ENCODE measurements around the gene NOXA1. TPM values are rescaled to one million over a fixed set of nuclear protein-coding genes. Genes with fewer than 3 reads are reported as not detected.

The NOXA1 gene
- total and polyA plus RNA-seq, 9 of the 15 experiments (the other 6 are each of a cell fraction or from before 2014, with no cell fraction given) = 0.07 to 1.2 (median 0.20) TPM; not detected in 4

DNA sequence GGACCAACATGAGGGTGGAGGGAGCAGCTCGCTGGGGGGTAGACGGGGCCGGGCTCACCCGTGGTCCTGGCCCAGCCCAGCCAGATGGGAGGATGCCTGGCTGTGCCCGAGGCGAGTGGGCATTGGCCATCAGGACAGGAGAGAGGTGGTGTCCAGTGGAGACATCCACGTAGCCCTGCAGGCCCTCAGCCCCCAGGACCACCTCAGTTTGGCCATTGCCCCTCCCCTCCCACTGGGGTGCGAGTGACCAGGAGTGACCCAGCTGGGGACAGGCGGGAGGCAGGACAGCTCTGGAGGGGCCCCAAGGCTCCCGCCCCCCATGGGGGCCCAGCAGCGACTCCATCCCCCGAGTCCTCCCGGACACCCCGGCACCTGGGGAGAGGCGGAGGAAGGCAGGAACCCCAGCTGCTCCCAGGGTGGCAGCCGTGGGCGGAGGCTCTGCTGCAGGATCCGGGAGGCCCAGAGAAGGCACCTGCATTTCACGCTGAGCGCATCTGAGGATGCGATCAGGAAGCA, 8.3 kb downstream of the NOXA1 start:
- Histone ChIP-seq H3K4me3 (no peak overlapping the region), H3K9me3 (replicated peaks; ENCODE audit: control insufficient read depth, insufficient read depth, low read depth, low read length) (no peaks in the 10 kb centered on the region), H3K9me1 (ENCODE audit: control insufficient read depth, insufficient read depth, low read length) (no peaks in the 10 kb centered on the region), H4K20me1 (replicated peaks; ENCODE audit: control insufficient read depth, insufficient read depth, low read length) (no peaks in the 10 kb centered on the region), H3K9ac (ENCODE audit: insufficient read depth in 1 of 2, low read depth in 2 of 2, low read length in 2 of 2) (peak overlapping the region in 1 of 2 experiments; percentile 64; a peak in 2 of 4 replicates), H3K79me2 (ENCODE audit: control insufficient read depth, insufficient read depth, low read length) (no peaks in the 10 kb centered on the region), H3K27ac (ENCODE audit: extremely low read depth, low read depth, low read length) (no peak overlapping the region), H3K36me3 (ENCODE audit: control insufficient read depth, insufficient read depth, low read length) (no peaks in the 10 kb centered on the region), H3K4me1 (replicated peaks in 1 of 2; ENCODE audit: control insufficient read depth in 2 of 2, insufficient read depth in 2 of 2, low read length in 2 of 2) (peaks cover 13 to 84% of the 10 kb centered on the region in 2 experiments; a peak in 4 of 5 replicates), H2AFZ (ENCODE audit: low read depth, low read length) (no peak overlapping the region), H3K27me3 (ENCODE audit: control insufficient read depth in 2 of 2, insufficient read depth in 2 of 2, low read length in 2 of 2) (no peaks in the 10 kb centered on the region), H3K4me2 (ENCODE audit: insufficient read depth, low read length) (no peak overlapping the region)
- no TSS peak for BruUV-seq (replicated peaks)
- POLR2A ChIA-PET = interaction anchor here (1.0 to 1.2 kb wide), 2 partner anchors 10 to 110 kb away, joined by 3 read pairs; partner anchors contain the start of gene ENTPD8
- DNase-seq (ENCODE audit: extremely low read depth in 1 of 4, low spot score in 3 of 4) (no peak), FAIRE-seq (no peak), ATAC-seq (no peak)
- in situ Hi-C loops (cut with MboI) (no loop called here), intact Hi-C loops (cut with micrococcal nuclease) (no loop called here)
- TF ChIP-seq EGR1 (conservative IDR thresholded peaks at IDR 0.05) (0 out of 2 replicates have a peak, but pooled peaks have one; percentile 17), MAFK (IDR thresholded peaks at IDR 0.05; ENCODE audit: low read length) (no peak), POLR2G (IDR thresholded peaks at IDR 0.05; ENCODE audit: low read depth, low read length) (peak; percentile 60)
- whole genome bisulfite sequencing (ENCODE audit: insufficient coverage, low coverage, missing lambda C conversion rate) = 36% methylated on average over 17 of the region's 21 CpGs
- CTCF ChIA-PET (ENCODE audit: low intra/inter-chr PET ratio) = no interaction called here

DNA sequence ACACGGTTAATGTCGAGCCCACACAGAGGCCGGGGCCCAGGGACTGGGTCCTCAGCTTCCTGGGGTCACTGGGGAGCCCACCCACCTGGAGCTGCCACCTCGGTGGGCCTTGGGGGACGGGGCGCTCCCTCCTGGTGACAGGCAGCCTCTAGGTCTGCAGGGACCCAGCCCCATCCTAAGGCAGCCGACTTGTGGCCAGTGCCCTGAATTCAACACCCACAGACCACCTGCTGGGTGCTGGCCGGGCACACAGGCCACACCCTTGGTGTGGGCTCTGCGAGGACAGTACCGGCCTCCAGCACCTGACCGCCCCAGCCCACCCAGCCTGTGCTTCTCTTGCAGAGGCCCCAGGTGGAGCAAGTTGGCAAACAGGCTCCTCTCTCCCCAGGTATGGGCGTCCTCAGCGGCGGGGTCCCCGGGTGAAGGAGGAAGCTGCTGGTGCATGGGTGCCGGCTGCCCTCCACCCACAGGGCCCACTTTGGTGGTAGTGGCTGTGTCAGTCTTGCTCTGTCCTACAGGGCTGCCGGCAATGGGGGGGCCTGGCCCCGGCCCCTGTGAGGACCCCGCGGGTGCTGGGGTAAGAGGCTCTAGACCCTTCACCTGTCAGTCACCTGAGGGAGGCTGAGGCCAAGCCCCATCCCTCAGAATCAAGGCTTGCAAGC, 9.6 kb downstream of the NOXA1 start:
- DNase-seq (ENCODE audit: extremely low read depth in 1 of 4, low spot score in 3 of 4) = no peak
- POLR2A ChIA-PET = interaction anchor here (0.6 to 1.1 kb wide), 4 partner anchors 15 to 253 kb away, joined by 3 to 6 read pairs (median 4); no protein-coding TSS in a partner anchor
- no TSS peak for BruUV-seq (replicated peaks)
- CTCF ChIA-PET (ENCODE audit: low intra/inter-chr PET ratio) = no interaction called here
- H3K4me3 ChIP-seq = no peak overlapping the region
- H3K4me1 ChIP-seq (replicated peaks in 1 of 2; ENCODE audit: control insufficient read depth in 2 of 2, insufficient read depth in 2 of 2, low read length in 2 of 2) = peaks cover 14 to 92% of the 10 kb centered on the region in 2 experiments; a peak in 4 of 5 replicates
- H4K20me1 ChIP-seq (replicated peaks; ENCODE audit: control insufficient read depth, insufficient read depth, low read length) = no peaks in the 10 kb centered on the region
- 66% methylated on average over 10 of the region's 20 CpGs for WGBS (ENCODE audit: insufficient coverage, low coverage, missing lambda C conversion rate)
- in situ Hi-C loops (cut with MboI) (no loop called here), intact Hi-C loops (cut with micrococcal nuclease) (no loop called here)
- FAIRE-seq = no peak
- H3K36me3 ChIP-seq (ENCODE audit: control insufficient read depth, insufficient read depth, low read length) = no peaks in the 10 kb centered on the region
- H3K4me2 ChIP-seq (ENCODE audit: insufficient read depth, low read length) = no peak overlapping the region
- H3K9me1 ChIP-seq (ENCODE audit: control insufficient read depth, insufficient read depth, low read length) = no peaks in the 10 kb centered on the region
- H3K79me2 ChIP-seq (ENCODE audit: control insufficient read depth, insufficient read depth, low read length) = no peaks in the 10 kb centered on the region
- no peaks in the 10 kb centered on the region for H3K27me3 ChIP-seq (ENCODE audit: control insufficient read depth in 2 of 2, insufficient read depth in 2 of 2, low read length in 2 of 2)
- no peak for ATAC-seq
- no peak overlapping the region for H3K27ac ChIP-seq (ENCODE audit: extremely low read depth, low read depth, low read length)
- peak overlapping the region; percentile 17; the same call in 1 of the 2 replicates for H2AFZ ChIP-seq (ENCODE audit: low read depth, low read length)
- no peaks in the 10 kb centered on the region for H3K9me3 ChIP-seq (replicated peaks; ENCODE audit: control insufficient read depth, insufficient read depth, low read depth, low read length)
- H3K9ac ChIP-seq (ENCODE audit: insufficient read depth in 1 of 2, low read depth in 2 of 2, low read length in 2 of 2) = no peak overlapping the region
- TF ChIP-seq HNRNPL (IDR thresholded peaks at IDR 0.05; ENCODE audit: low read depth, low read length) (peak; percentile 10; the same call in 1 of the 2 replicates), ZKSCAN3 (CRISPR knock-in tag; IDR thresholded peaks at IDR 0.05) (no peak), TBP (optimal IDR thresholded peaks at IDR 0.05; ENCODE audit: low read depth, low read length) (no peak), TAL1 (IDR thresholded peaks at IDR 0.05) (no peak), ZNF785 (CRISPR knock-in tag; IDR thresholded peaks at IDR 0.05) (no peak), ZNF79 (CRISPR knock-in tag; IDR thresholded peaks at IDR 0.05; ENCODE audit: low read depth) (no peak)
- TF ChIP-seq, protein P1, sequence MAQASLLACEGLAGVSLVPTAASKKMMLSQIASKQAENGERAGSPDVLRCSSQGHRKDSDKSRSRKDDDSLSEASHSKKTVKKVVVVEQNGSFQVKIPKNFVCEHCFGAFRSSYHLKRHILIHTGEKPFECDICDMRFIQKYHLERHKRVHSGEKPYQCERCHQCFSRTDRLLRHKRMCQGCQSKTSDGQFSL (CRISPR knock-in tag; IDR thresholded peaks at IDR 0.05) = 0 out of 2 replicates have a peak, but pooled peaks have one; percentile 39
- TF ChIP-seq, protein P1 (tag; IDR thresholded peaks at IDR 0.05) = no peak
- TF ChIP-seq, protein P2, sequence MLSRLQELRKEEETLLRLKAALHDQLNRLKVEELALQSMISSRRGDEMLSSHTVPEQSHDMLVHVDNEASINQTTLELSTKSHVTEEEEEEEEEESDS (CRISPR knock-in tag; IDR thresholded peaks at IDR 0.05) = no peak
